SK-N-SH treated with all-trans-retinoic acid at 6 μM for 48 hours (cell line): ENCODE results near the gene SLC12A6.

Experiments
- ATAC-seq: fragments of 200-7000 bp; cut with Tn5 transposase; 3 replicates; pipeline ENCODE4 v1.9.1; 2020; ENCODE audit warnings: mild to moderate bottlenecking, moderate library complexity
- ARNTL ChIP-seq: fragments of 450-650 bp; formaldehyde crosslinking; IDR thresholded peaks from 2 replicates; pipeline ENCODE4 v1.5.0; 2020; ENCODE audit warnings: low read depth, mild to moderate bottlenecking, moderate library complexity, borderline replicate concordance
- BACH2 ChIP-seq: fragments of 250-450 bp; sonication (Bioruptor Pico); IDR thresholded peaks from 2 replicates; pipeline ENCODE4 v1.9.0; 2021; ENCODE audit warnings: mild to moderate bottlenecking, borderline replicate concordance
- CSDC2 ChIP-seq: fragments of 250-450 bp; sonication (Bioruptor Pico); IDR thresholded peaks from 2 replicates; pipeline ENCODE4 v1.5.0; 2020; ENCODE audit warnings: mild to moderate bottlenecking, moderate library complexity
- CSRNP3 ChIP-seq: fragments of 250-450 bp; sonication (Bioruptor Pico); IDR thresholded peaks from 2 replicates; pipeline ENCODE4 v1.5.1; 2021; ENCODE audit warnings: mild to moderate bottlenecking, moderate library complexity
- GLIS3 ChIP-seq: fragments of 250-450 bp; sonication (Bioruptor Pico); IDR thresholded peaks from 2 replicates; pipeline ENCODE4 v1.5.0; 2020; ENCODE audit warnings: mild to moderate bottlenecking, moderate library complexity
- ISL1 ChIP-seq: fragments of 250-450 bp; sonication (Bioruptor Pico); IDR thresholded peaks from 2 replicates; pipeline ENCODE4 v2.1.2; 2022; ENCODE audit warnings: mild to moderate bottlenecking, moderate library complexity
- OSR1 ChIP-seq: fragments of 250-450 bp; sonication (Bioruptor Pico); IDR thresholded peaks from 2 replicates; pipeline ENCODE4 v1.8.0; 2022; ENCODE audit warnings: moderate library complexity, mild to moderate bottlenecking, inconsistent platforms
- POU6F1 ChIP-seq: fragments of 250-450 bp; sonication (Bioruptor Pico); IDR thresholded peaks from 2 replicates; pipeline ENCODE4 v1.8.0; 2021; ENCODE audit warnings: low read depth, mild to moderate bottlenecking, moderate library complexity, borderline replicate concordance
- PPARA ChIP-seq: fragments of 250-450 bp; sonication (Bioruptor Pico); IDR thresholded peaks from 2 replicates; pipeline ENCODE4 v1.5.0; 2020; ENCODE audit warnings: mild to moderate bottlenecking, borderline replicate concordance
- RARB ChIP-seq: fragments of 250-450 bp; sonication (Bioruptor Pico); IDR thresholded peaks from 2 replicates; pipeline ENCODE4 v1.8.0; 2021; ENCODE audit warnings: mild to moderate bottlenecking, moderate library complexity
- SNAI2 ChIP-seq: fragments of 250-450 bp; sonication (Bioruptor Pico); IDR thresholded peaks from 2 replicates; pipeline ENCODE4 v1.5.0; 2020; ENCODE audit warnings: mild to moderate bottlenecking, moderate library complexity
- TCF4 ChIP-seq: fragments of 250-450 bp; sonication (Bioruptor Pico); IDR thresholded peaks from 2 replicates; pipeline ENCODE4 v1.8.0; 2021; ENCODE audit warnings: mild to moderate bottlenecking, moderate library complexity, borderline replicate concordance
- TOX ChIP-seq: fragments of 250-450 bp; sonication (Bioruptor Pico); IDR thresholded peaks from 2 replicates; pipeline ENCODE4 v1.8.0; 2021; ENCODE audit warnings: mild to moderate bottlenecking, moderate library complexity, borderline replicate concordance
- ZC3H10 ChIP-seq: fragments of 250-450 bp; sonication (Bioruptor Pico); IDR thresholded peaks from 2 replicates; pipeline ENCODE4 v1.5.1; 2021; ENCODE audit warnings: mild to moderate bottlenecking, moderate library complexity
- ZFP3 ChIP-seq: fragments of 250-450 bp; sonication (Bioruptor Pico); IDR thresholded peaks from 2 replicates; pipeline ENCODE4 v1.5.0; 2020; ENCODE audit warnings: mild to moderate bottlenecking, moderate library complexity
- ZFP30 ChIP-seq: fragments of 450-650 bp; formaldehyde crosslinking; IDR thresholded peaks from 2 replicates; pipeline ENCODE4 v1.5.0; 2022; ENCODE audit warnings: mild to moderate bottlenecking, moderate library complexity
- ZNF565 ChIP-seq: fragments of 450-650 bp; formaldehyde crosslinking; conservative IDR thresholded peaks from 2 replicates; pipeline ENCODE4 v1.5.0; 2020; ENCODE audit warnings: low read depth, mild to moderate bottlenecking, moderate library complexity
- ZNF70 ChIP-seq: fragments of 450-650 bp; formaldehyde crosslinking; IDR thresholded peaks from 2 replicates; pipeline ENCODE4 v1.5.0; 2020; ENCODE audit warnings: mild to moderate bottlenecking, moderate library complexity
- ZNF8 ChIP-seq: fragments of 450-650 bp; formaldehyde crosslinking; IDR thresholded peaks from 2 replicates; pipeline ENCODE4 v1.5.0; 2020; ENCODE audit warnings: mild to moderate bottlenecking, moderate library complexity
- TF ChIP-seq, protein P1 (sequence below): fragments of 250-450 bp; sonication (Bioruptor Pico); IDR thresholded peaks from 2 replicates; pipeline ENCODE4 v1.5.0; 2020; ENCODE audit warnings: mild to moderate bottlenecking, moderate library complexity

The SLC12A6 gene

GRCh38 chr15:34240537-34240936 is 97.0 kb downstream of the SLC12A6 start:
- ATAC-seq: no peak
- TF ChIP-seq ARNTL (CRISPR knock-in tag) (no peak), SNAI2 (CRISPR knock-in tag) (no peak), ZNF565 (CRISPR knock-in tag) (no peak), PPARA (CRISPR knock-in tag) (no peak), ZNF70 (no peak), CSDC2 (no peak), ZFP3 (no peak), GLIS3 (CRISPR knock-in tag) (no peak)

GRCh38 chr15:34239151-34239808 is 98.3 kb downstream of the SLC12A6 start:
- no peak for TF ChIP-seq OSR1 (CRISPR knock-in tag)
- TF ChIP-seq ISL1 (CRISPR knock-in tag): 0 out of 2 replicates have a peak, but pooled peaks have one; percentile 7
- peak; percentile 94 for ATAC-seq

- ATAC-seq: no peak
- TF ChIP-seq TCF4 (CRISPR knock-in tag): no peak
- TF ChIP-seq ZNF565 (CRISPR knock-in tag): no peak
- TF ChIP-seq ZNF70: no peak
- TF ChIP-seq BACH2: no peak
- TF ChIP-seq CSDC2: no peak
- TF ChIP-seq ZFP3: no peak
- no peak for TF ChIP-seq ISL1 (CRISPR knock-in tag)
These were observed 104.0 kb downstream of the SLC12A6 start for GRCh38 chr15:34233614-34234013.

DNA sequence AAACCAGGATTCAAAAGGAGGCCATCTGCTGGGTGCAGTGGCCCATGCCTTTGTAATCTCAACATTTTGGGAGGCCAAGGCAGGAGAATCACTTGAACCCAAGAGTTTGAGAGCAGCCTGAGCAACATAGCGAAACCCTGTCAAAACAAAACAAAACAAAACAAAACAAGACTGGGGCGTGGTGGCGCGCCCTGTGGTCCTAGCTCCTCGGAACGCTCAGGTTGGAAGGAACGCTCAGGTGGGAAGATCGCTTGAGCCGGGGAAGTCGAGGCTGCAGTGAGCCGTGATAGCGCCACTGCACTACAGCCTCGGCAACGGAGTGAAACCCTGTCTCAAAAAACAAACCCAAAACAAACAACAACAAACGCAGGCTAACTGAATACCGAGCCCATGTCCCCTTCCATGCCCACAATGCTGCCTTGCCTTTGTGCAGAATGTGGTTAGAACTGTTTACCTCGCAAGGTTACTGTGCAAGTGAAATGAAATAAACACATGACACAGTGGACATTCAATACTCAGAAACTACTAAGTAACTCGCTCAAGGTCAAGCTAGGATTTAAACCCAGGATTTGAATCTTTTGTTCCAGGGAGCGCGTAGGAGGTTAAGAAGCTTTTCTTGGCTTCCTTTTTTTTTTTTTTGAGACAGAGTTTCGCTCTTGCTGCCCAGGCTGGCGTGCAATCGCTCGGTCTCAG is 113.5 kb downstream of the SLC12A6 start:
- ATAC-seq: peak; percentile 55
- no peak for TF ChIP-seq GLIS3 (CRISPR knock-in tag)
- no peak for TF ChIP-seq BACH2
- no peak for TF ChIP-seq ZNF70
- TF ChIP-seq ZNF565 (CRISPR knock-in tag): no peak
- no peak for TF ChIP-seq ZFP30
- no peak for TF ChIP-seq TCF4 (CRISPR knock-in tag)
- TF ChIP-seq SNAI2 (CRISPR knock-in tag): no peak
- no peak for TF ChIP-seq ARNTL (CRISPR knock-in tag)
- no peak for TF ChIP-seq ISL1 (CRISPR knock-in tag)
- no peak for TF ChIP-seq PPARA (CRISPR knock-in tag)
- TF ChIP-seq, protein P1, sequence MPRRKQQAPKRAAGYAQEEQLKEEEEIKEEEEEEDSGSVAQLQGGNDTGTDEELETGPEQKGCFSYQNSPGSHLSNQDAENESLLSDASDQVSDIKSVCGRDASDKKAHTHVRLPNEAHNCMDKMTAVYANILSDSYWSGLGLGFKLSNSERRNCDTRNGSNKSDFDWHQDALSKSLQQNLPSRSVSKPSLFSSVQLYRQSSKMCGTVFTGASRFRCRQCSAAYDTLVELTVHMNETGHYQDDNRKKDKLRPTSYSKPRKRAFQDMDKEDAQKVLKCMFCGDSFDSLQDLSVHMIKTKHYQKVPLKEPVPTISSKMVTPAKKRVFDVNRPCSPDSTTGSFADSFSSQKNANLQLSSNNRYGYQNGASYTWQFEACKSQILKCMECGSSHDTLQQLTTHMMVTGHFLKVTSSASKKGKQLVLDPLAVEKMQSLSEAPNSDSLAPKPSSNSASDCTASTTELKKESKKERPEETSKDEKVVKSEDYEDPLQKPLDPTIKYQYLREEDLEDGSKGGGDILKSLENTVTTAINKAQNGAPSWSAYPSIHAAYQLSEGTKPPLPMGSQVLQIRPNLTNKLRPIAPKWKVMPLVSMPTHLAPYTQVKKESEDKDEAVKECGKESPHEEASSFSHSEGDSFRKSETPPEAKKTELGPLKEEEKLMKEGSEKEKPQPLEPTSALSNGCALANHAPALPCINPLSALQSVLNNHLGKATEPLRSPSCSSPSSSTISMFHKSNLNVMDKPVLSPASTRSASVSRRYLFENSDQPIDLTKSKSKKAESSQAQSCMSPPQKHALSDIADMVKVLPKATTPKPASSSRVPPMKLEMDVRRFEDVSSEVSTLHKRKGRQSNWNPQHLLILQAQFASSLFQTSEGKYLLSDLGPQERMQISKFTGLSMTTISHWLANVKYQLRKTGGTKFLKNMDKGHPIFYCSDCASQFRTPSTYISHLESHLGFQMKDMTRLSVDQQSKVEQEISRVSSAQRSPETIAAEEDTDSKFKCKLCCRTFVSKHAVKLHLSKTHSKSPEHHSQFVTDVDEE (CRISPR knock-in tag): no peak
- no peak for TF ChIP-seq POU6F1
- no peak for TF ChIP-seq ZC3H10 (CRISPR knock-in tag)
- no peak for TF ChIP-seq CSRNP3 (CRISPR knock-in tag)
- TF ChIP-seq RARB (CRISPR knock-in tag): no peak
- no peak for TF ChIP-seq CSDC2
- TF ChIP-seq ZNF8 (CRISPR knock-in tag): no peak
- TF ChIP-seq TOX (CRISPR knock-in tag): no peak
